Measurements from ENCODE around the gene ABCC1. TPM values are rescaled to one million over a fixed set of nuclear protein-coding genes. Genes with fewer than 3 reads are reported as not detected.

The ABCC1 gene
- total RNA-seq, 4 donors from 2014 or later = 24.3 to 32.2 (median 25.7) TPM

DNA sequence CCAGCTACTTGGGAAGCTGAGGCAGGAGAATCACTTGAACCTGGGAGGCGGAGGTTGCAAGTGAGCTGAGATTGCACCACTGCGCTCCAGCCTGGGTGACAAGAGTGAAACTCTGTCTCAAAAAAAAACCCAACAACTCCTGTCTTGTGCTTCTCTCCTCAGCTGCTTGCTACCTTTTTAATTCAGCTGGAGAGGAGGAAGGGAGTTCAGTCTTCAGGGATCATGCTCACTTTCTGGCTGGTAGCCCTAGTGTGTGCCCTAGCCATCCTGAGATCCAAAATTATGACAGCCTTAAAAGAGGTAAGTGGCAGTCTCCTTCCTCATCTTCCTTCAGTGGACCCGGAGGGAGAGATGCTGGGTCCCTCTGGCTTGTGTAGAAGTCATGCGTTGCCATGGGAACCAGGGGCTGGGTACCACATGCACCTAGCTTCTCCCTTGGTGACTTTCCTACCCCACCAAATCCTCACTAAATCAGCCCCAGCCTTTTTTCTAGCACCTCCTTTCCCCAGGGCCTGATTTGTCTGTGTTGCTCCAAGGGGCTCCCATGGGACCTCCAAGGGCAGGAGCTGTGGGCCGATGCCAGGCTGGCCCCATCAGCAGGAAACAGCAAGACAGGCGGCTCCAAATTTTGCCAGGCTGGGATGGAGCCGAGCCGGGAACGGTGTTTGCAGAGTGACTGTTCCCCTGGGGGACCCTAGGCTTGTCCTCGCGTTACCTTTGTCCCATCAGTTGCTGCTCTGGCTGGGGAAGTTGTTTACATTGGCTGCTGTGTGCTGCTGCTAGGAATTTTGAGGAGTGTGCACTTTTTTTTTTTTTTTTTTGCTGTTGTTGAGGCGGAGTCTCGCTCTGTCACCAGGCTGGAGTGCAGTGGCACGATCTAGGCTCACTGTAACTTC lies 65.2 kb downstream of the ABCC1 start:
- Histone ChIP-seq H3K4me1 (peaks cover 0 to 8% (median 0%) of the 10 kb centered on the region in 4 donors), H3K9me3 (no peaks in the 10 kb centered on the region), H3K27ac (no peak overlapping the region), H3K27me3 (no peaks in the 10 kb centered on the region), H3K4me3 (no peak overlapping the region), H3K36me3 (peaks cover 0 to 61% (median 0%) of the 10 kb centered on the region in 3 donors)
- WGBS, 2 donors = 66 to 70% methylated on average over 14 of the region's 14 CpGs
- DNase-seq (ENCODE audit: low spot score in 2 of 2) = peak; percentile 28 to 33
- TF ChIP-seq EP300 (IDR thresholded peaks at IDR 0.05) = peak in 1 of 2 donors; percentile 59
- TF ChIP-seq CTCF (IDR thresholded peaks at IDR 0.05) = no peak
- no peak for TF ChIP-seq POLR2A (IDR thresholded peaks at IDR 0.05)

DNA sequence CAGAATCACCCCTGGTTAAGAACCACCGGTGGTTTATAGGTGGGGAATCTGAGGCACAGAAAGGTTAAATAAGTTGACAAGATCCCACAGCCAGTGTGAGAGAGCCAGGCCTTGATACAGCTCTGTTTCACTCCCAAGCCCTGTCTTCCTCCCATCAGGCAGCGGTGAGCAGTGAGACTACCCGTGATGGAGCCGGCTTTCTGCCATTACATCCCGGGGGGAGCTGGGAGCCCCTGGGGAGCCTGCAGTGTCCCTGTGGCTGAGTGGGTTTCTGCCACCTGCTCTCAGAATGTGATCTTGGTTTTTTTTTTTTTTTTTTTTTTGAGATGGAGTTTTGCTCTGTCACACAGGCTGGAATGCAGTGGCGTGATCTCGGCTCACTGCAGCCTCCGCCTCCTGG lies 66.4 kb downstream of the ABCC1 start:
- no peak overlapping the region for H3K4me3 ChIP-seq
- H3K36me3 ChIP-seq = peaks cover 0 to 59% (median 0%) of the 10 kb centered on the region in 3 donors
- no peak for DNase-seq (ENCODE audit: low spot score in 2 of 2)
- WGBS, 2 donors = 89 to 91% methylated on average over 8 of the region's 8 CpGs
- no peak for TF ChIP-seq POLR2A (IDR thresholded peaks at IDR 0.05)
- TF ChIP-seq CTCF (IDR thresholded peaks at IDR 0.05) = no peak
- no peak for TF ChIP-seq EP300 (IDR thresholded peaks at IDR 0.05)
- peaks cover 0 to 8% (median 0%) of the 10 kb centered on the region in 4 donors for H3K4me1 ChIP-seq
- no peaks in the 10 kb centered on the region for H3K27me3 ChIP-seq
- H3K9me3 ChIP-seq = no peaks in the 10 kb centered on the region
- H3K27ac ChIP-seq = no peak overlapping the region

GRCh38 chr16:16016388-16016964 lies 67.1 kb downstream of the ABCC1 start:
- Histone ChIP-seq H3K9me3 (no peaks in the 10 kb centered on the region), H3K36me3 (peaks cover 0 to 53% (median 0%) of the 10 kb centered on the region in 3 donors), H3K27ac (no peak overlapping the region), H3K4me1 (peaks cover 0 to 14% (median 1%) of the 10 kb centered on the region in 4 donors), H3K27me3 (no peaks in the 10 kb centered on the region), H3K4me3 (no peak overlapping the region)
- TF ChIP-seq POLR2A (IDR thresholded peaks at IDR 0.05) (no peak), CTCF (IDR thresholded peaks at IDR 0.05) (no peak), EP300 (IDR thresholded peaks at IDR 0.05) (no peak)
- 93 to 97% methylated on average over 11 of the region's 11 CpGs for WGBS, 2 donors
- DNase-seq (ENCODE audit: low spot score in 2 of 2) = no peak

DNA sequence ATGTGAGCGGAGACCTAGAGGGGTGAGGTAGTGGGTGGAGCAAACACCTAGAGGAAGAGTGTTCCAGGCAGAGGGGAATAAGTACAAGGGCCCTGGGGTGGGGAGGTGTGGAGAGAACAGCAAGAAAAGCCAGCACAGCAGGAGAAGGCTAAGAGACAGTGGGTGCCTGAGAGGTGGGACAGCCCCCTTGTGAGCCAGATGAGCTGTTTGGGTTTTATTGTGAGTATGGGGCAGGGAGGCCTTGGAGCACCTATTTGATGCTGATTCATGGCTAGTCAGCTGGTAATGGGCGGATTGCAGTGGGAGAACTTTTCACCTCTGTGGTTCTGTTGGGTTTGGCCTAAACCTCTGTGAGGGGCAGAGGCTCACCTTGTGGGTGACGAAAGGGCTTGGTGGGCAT lies 68.4 kb downstream of the ABCC1 start:
- no peak for DNase-seq (ENCODE audit: low spot score in 2 of 2)
- TF ChIP-seq EP300 (IDR thresholded peaks at IDR 0.05) (no peak), CTCF (IDR thresholded peaks at IDR 0.05) (no peak), POLR2A (IDR thresholded peaks at IDR 0.05) (no peak)
- Histone ChIP-seq H3K36me3 (peaks cover 0 to 45% (median 0%) of the 10 kb centered on the region in 3 donors), H3K9me3 (no peaks in the 10 kb centered on the region), H3K4me3 (no peak overlapping the region), H3K27me3 (no peaks in the 10 kb centered on the region), H3K4me1 (peaks cover 0 to 28% (median 10%) of the 10 kb centered on the region in 4 donors), H3K27ac (no peak overlapping the region)
- WGBS, 2 donors = 87 to 95% methylated on average over 3 of the region's 3 CpGs

DNA sequence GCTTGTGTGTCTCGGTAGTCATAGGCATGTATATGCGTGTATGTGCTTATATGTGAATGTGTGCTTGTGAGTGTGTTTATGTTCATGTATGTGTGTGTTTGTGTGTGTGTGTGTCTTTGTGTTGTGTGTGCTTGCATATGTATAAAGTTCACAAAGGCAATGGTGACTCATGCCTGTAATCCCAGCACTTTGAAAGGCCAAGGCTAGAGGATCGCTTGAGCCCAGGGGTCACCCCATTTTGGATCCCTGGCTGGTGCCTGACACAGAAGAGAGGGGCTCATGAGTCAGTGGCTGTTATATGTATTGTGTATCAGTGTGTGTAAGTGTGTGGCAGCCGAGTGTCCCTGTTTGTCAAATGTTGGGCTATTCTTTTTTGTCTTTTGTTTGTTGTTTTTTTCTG lies 69.3 kb downstream of the ABCC1 start:
- DNase-seq (ENCODE audit: low spot score in 2 of 2) = no peak
- no peaks in the 10 kb centered on the region for H3K9me3 ChIP-seq
- peaks cover 0 to 29% (median 10%) of the 10 kb centered on the region in 4 donors for H3K4me1 ChIP-seq
- no peak overlapping the region for H3K4me3 ChIP-seq
- H3K27ac ChIP-seq = no peak overlapping the region
- TF ChIP-seq EP300 (IDR thresholded peaks at IDR 0.05) = no peak
- TF ChIP-seq CTCF (IDR thresholded peaks at IDR 0.05) = no peak
- TF ChIP-seq POLR2A (IDR thresholded peaks at IDR 0.05) = no peak
- H3K27me3 ChIP-seq = no peaks in the 10 kb centered on the region
- WGBS, 2 donors = 79 to 87% methylated on average over 4 of the region's 4 CpGs
- H3K36me3 ChIP-seq = peaks cover 0 to 45% (median 0%) of the 10 kb centered on the region in 3 donors
